Endothelial cell of umbilical vein (primary cell): Measurements from ENCODE around the gene ELAVL1.

Experiments used
- CTCF ChIP-seq, 2 donors: IDR thresholded peaks; 1 replicate in 1 of 2; 2 replicates in 1 of 2; pipeline ENCODE4 v1.5.1; 2011; ENCODE audit warnings: low read length in 2 of 2, mild to moderate bottlenecking in 2 of 2, moderate library complexity in 2 of 2, control low read depth in 1 of 2, inconsistent platforms in 1 of 2, low read depth in 1 of 2; ENCODE audit not compliant: insufficient read depth in 1 of 2; ENCODE audit errors: extremely low read depth in 1 of 2
- MAX ChIP-seq: IDR thresholded peaks from 2 replicates; pipeline ENCODE4 v1.6.1; 2011; ENCODE audit not compliant: insufficient read depth, insufficient read length

GRCh38 chr19:7994114-7994513 lies 11.3 kb downstream of the ELAVL1 start:
- TF ChIP-seq CTCF (IDR thresholded peaks at IDR 0.05; ENCODE audit: extremely low read depth in 1 of 2, insufficient read depth in 1 of 2, low read depth in 1 of 2, low read length in 2 of 2) = no peak
- TF ChIP-seq MAX = no peak
